K562 (cell line): ENCODE data around the gene ATP6V0A1. TPM values are rescaled to one million over a fixed set of nuclear protein-coding genes. Genes with fewer than 3 reads are reported as not detected.

Source experiments
- CBFA2T3 ChIP-seq: fragments of 450-650 bp; IDR thresholded peaks from 2 replicates; pipeline ENCODE4 v1.6.1; 2017
- CBX2 ChIP-seq: fragments of 200-600 bp; sonication (generic); IDR thresholded peaks from one replicate; pipeline ENCODE4 v1.6.1; 2012; ENCODE audit warnings: mild to moderate bottlenecking, low read length, inconsistent platforms; ENCODE audit not compliant: insufficient read depth, poor library complexity, severe bottlenecking
- CREBBP ChIP-seq: IDR thresholded peaks from one replicate; pipeline ENCODE4 v1.6.1; 2012; ENCODE audit warnings: low read depth, mild to moderate bottlenecking, control low read depth, inconsistent platforms, low read length
- CXXC5 ChIP-seq: fragments of 250-450 bp; sonication (Bioruptor Pico); IDR thresholded peaks from 2 replicates; pipeline ENCODE4 v1.8.0; 2022; ENCODE audit warnings: inconsistent platforms, mild to moderate bottlenecking, moderate library complexity
- GABPA ChIP-seq: fragments of 200-800 bp; sonication (Bioruptor generic); conservative IDR thresholded peaks from 2 replicates; pipeline ENCODE4 v1.6.1; 2016; ENCODE audit warnings: low read depth, missing genetic modification characterization, missing compliant biosample characterization
- GATAD2B ChIP-seq: fragments of 450-650 bp; IDR thresholded peaks from 2 replicates; pipeline ENCODE4 v1.6.1; 2017; ENCODE audit warnings: mild to moderate bottlenecking, borderline replicate concordance
- GTF2A2 ChIP-seq: IDR thresholded peaks from 2 replicates; pipeline ENCODE4 v1.6.1; 2016; ENCODE audit warnings: mild to moderate bottlenecking, missing genetic modification characterization, missing compliant biosample characterization
- KLF13 ChIP-seq: fragments of 450-650 bp; IDR thresholded peaks from 2 replicates; pipeline ENCODE4 v1.6.1; 2016; ENCODE audit warnings: missing genetic modification characterization, low read depth, mild to moderate bottlenecking, missing compliant biosample characterization, moderate library complexity, borderline replicate concordance
- MBD2 ChIP-seq: sonication (generic); IDR thresholded peaks from 2 replicates; pipeline ENCODE4 v1.6.1; 2016; ENCODE audit warnings: low read depth, borderline replicate concordance
- MCM5 ChIP-seq: fragments of 450-650 bp; IDR thresholded peaks from 2 replicates; pipeline ENCODE4 v1.6.1; 2016; ENCODE audit warnings: low read depth
- NFIC ChIP-seq: fragments of 450-650 bp; IDR thresholded peaks from 2 replicates; pipeline ENCODE4 v1.6.1; 2017; ENCODE audit warnings: mild to moderate bottlenecking, inconsistent platforms
- NR2C2 ChIP-seq, 2 experiments: fragments of 200-800 bp in 1 of 2; sonication (Bioruptor generic) in 1 of 2; sonication (generic) in 1 of 2; formaldehyde crosslinking in 1 of 2; IDR thresholded peaks; 2 replicates each; pipeline versions ENCODE4 v1.6.1 to v1.8.0; 2016 to 2022; ENCODE audit warnings: mild to moderate bottlenecking in 1 of 2, missing compliant biosample characterization in 1 of 2, missing genetic modification characterization in 1 of 2, missing genetic modification reagents in 1 of 2
- NUFIP1 ChIP-seq: fragments of 450-650 bp; IDR thresholded peaks from 2 replicates; pipeline ENCODE4 v1.6.1; 2018; ENCODE audit not compliant: partially characterized antibody
- PHF21A ChIP-seq: fragments of 450-650 bp; IDR thresholded peaks from 2 replicates; pipeline ENCODE4 v1.6.1; 2017; ENCODE audit warnings: low read depth, borderline replicate concordance
- POLR2G ChIP-seq: fragments of 200-400 bp; formaldehyde crosslinking; IDR thresholded peaks from 2 replicates; pipeline ENCODE4 v1.6.1; 2017; ENCODE audit warnings: low read depth, mild to moderate bottlenecking, antibody characterized with exemption, low read length, moderate library complexity
- SIRT6 ChIP-seq: IDR thresholded peaks from one replicate; pipeline ENCODE4 v1.6.1; 2012; ENCODE audit warnings: low read depth, mild to moderate bottlenecking, control low read depth, inconsistent platforms, low read length, moderate library complexity
- SRSF9 ChIP-seq: fragments of 200-400 bp; formaldehyde crosslinking; IDR thresholded peaks from 2 replicates; pipeline ENCODE4 v1.6.1; 2017; ENCODE audit warnings: low read depth, low read length, borderline replicate concordance
- TRIM24 ChIP-seq, 2 experiments: fragments of 450-650 bp; IDR thresholded peaks; 2 replicates each; pipeline ENCODE4 v1.6.1; 2016
- ZNF184 ChIP-seq: sonication (generic); formaldehyde crosslinking; IDR thresholded peaks from 2 replicates; pipeline ENCODE4 v1.5.0; 2020; ENCODE audit warnings: missing genetic modification reagents
- ZNF282 ChIP-seq: sonication (generic); formaldehyde crosslinking; IDR thresholded peaks from 2 replicates; pipeline ENCODE4 v1.8.1; 2023; ENCODE audit warnings: missing genetic modification reagents
- ZNF347 ChIP-seq: fragments of 450-650 bp; formaldehyde crosslinking; IDR thresholded peaks from 2 replicates; pipeline ENCODE4 v1.4.0; 2020; ENCODE audit warnings: low read depth, mild to moderate bottlenecking, moderate library complexity
- ZNF699 ChIP-seq: fragments of 250-450 bp; sonication (Bioruptor Pico); IDR thresholded peaks from 2 replicates; pipeline ENCODE4 v1.8.0; 2021; ENCODE audit warnings: mild to moderate bottlenecking, moderate library complexity; ENCODE audit not compliant: insufficient replicate concordance
- ZNF764 ChIP-seq: fragments of 250-450 bp; sonication (Bioruptor Pico); IDR thresholded peaks from 2 replicates; pipeline ENCODE4 v1.4.0; 2020; ENCODE audit warnings: low read depth, mild to moderate bottlenecking, moderate library complexity
- ZNF780A ChIP-seq: fragments of 250-450 bp; sonication (Bioruptor Pico); IDR thresholded peaks from 2 replicates; pipeline ENCODE4 v1.5.0; 2021; ENCODE audit warnings: mild to moderate bottlenecking
- ZSCAN32 ChIP-seq: fragments of 450-650 bp; formaldehyde crosslinking; IDR thresholded peaks from 2 replicates; pipeline ENCODE4 v1.4.0; 2020; ENCODE audit warnings: mild to moderate bottlenecking, moderate library complexity
- polyA plus RNA-seq, 8 experiments: library from polyadenylated mRNA; depleted of rRNA in 4 of 8; stranded (reverse) in 5 of 8; unstranded in 3 of 8; fragments of >200 nt; fragmentation: Nextera tagmentation in 2 of 8; fragmentation: Illumina TruSeq in 1 of 8; extraction: Ambion mirVana in 2 of 8; extraction: Trizol in 1 of 8; gene quantifications; 2 replicates each; pipeline versions ENCODE4 v1.2.1 to v1.2.3, GENCODE V29; 2011 to 2014; ENCODE audit warnings: inconsistent platforms in 1 of 8, missing spikeins in 1 of 8
- total RNA-seq, 7 experiments: library from RNA; depleted of rRNA in 6 of 7; stranded (reverse); fragments of >200 nt in 6 of 7; fragmentation: Illumina TruSeq in 2 of 7; extraction: Trizol in 2 of 7; gene quantifications; 2 replicates each; pipeline versions ENCODE4 v1.2.1 to v1.2.3, GENCODE V29; 2011 to 2021; ENCODE audit warnings: low replicate concordance in 1 of 7
- TF ChIP-seq, protein P1 (sequence below): fragments of 450-650 bp; formaldehyde crosslinking; IDR thresholded peaks from 2 replicates; pipeline ENCODE4 v1.4.0; 2022; ENCODE audit warnings: missing genetic modification characterization
- TF ChIP-seq, protein P2 (sequence below): fragments of 250-450 bp; sonication (Bioruptor Pico); IDR thresholded peaks from 2 replicates; pipeline ENCODE4 v1.5.0; 2020; ENCODE audit warnings: mild to moderate bottlenecking, borderline replicate concordance

ATP6V0A1 gene
- total and polyA plus RNA-seq, 9 of the 15 experiments (the other 6 are each of a cell fraction or from before 2014, with no cell fraction given): 11.8 to 158 (median 75.5) TPM

DNA sequence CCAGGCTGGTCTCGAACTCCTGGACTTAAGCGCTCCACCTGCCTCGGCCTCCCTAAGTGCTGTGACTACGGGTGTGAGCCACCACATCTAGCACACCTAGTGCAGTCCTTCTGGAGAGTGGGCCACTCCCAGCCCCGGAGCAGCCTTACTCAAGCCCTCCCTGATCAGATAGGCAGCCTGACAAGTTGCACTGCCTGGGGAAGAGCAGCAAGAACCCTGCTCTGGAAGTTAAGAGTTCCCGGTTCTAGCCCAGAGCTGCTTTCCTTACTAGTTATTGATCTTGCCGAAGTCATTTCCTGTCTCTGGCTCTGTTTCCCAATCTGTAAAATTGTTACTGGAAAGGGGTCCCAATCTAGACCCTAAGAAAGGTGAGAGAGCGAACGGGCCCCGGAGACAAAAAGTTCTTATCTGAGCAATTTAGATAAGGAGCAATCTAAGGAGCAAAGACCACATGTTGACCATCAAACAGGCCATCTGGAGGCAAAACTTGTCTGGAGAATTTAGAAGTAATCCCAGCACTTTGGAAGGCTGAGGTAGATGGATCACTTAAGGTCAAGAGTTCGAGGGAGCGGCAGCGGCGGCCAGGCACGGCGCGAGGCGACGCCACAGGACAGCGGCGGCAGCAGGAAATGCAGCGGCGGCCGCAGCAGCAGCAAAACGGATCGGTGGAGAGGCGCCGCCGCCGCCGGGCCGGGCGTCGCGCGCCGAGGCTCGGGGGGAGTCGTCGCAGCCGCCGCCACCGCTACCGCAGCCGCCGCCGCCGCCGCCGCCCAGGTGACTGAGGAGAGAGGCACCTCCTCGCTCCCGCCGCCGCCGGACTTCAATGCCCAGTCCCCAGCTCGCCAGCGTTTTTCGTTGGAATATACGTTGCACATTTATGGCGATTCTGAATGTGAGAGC is 73.0 kb downstream of the ATP6V0A1 start (continued):
- TF ChIP-seq NR2C2 (CRISPR knock-in tag; IDR thresholded peaks at IDR 0.05): no peak
- peak; percentile 83 for TF ChIP-seq NR2C2 (tag; IDR thresholded peaks at IDR 0.05)
- TF ChIP-seq ZNF764 (CRISPR knock-in tag): no peak
- peak; percentile 80 for TF ChIP-seq POLR2G
- TF ChIP-seq SRSF9: no peak
- peak; percentile 91 for TF ChIP-seq CXXC5 (CRISPR knock-in tag)
- no peak for TF ChIP-seq CREBBP
- no peak for TF ChIP-seq SIRT6
- no peak for TF ChIP-seq ZNF780A
- TF ChIP-seq, protein P1, sequence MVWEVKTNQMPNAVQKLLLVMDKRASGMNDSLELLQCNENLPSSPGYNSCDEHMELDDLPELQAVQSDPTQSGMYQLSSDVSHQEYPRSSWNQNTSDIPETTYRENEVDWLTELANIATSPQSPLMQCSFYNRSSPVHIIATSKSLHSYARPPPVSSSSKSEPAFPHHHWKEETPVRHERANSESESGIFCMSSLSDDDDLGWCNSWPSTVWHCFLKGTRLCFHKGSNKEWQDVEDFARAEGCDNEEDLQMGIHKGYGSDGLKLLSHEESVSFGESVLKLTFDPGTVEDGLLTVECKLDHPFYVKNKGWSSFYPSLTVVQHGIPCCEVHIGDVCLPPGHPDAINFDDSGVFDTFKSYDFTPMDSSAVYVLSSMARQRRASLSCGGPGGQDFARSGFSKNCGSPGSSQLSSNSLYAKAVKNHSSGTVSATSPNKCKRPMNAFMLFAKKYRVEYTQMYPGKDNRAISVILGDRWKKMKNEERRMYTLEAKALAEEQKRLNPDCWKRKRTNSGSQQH (CRISPR knock-in tag): no peak
- TF ChIP-seq, protein P2, sequence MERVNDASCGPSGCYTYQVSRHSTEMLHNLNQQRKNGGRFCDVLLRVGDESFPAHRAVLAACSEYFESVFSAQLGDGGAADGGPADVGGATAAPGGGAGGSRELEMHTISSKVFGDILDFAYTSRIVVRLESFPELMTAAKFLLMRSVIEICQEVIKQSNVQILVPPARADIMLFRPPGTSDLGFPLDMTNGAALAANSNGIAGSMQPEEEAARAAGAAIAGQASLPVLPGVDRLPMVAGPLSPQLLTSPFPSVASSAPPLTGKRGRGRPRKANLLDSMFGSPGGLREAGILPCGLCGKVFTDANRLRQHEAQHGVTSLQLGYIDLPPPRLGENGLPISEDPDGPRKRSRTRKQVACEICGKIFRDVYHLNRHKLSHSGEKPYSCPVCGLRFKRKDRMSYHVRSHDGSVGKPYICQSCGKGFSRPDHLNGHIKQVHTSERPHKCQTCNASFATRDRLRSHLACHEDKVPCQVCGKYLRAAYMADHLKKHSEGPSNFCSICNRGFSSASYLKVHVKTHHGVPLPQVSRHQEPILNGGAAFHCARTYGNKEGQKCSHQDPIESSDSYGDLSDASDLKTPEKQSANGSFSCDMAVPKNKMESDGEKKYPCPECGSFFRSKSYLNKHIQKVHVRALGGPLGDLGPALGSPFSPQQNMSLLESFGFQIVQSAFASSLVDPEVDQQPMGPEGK: no peak
- no peak for TF ChIP-seq NUFIP1
- TF ChIP-seq ZNF699 (CRISPR knock-in tag): no peak
- TF ChIP-seq KLF13 (tag): no peak
- no peak for TF ChIP-seq ZSCAN32 (CRISPR knock-in tag)
- no peak for TF ChIP-seq CBX2
- TF ChIP-seq GABPA (tag): no peak
- TF ChIP-seq ZNF184: no peak
- TF ChIP-seq ZNF347 (CRISPR knock-in tag): no peak
- TF ChIP-seq NFIC: no peak; the same call in 1 of the 2 replicates
- TF ChIP-seq PHF21A: no peak
- TF ChIP-seq CBFA2T3: peak; percentile 83
- no peak for TF ChIP-seq MBD2
- TF ChIP-seq ZNF282 (CRISPR knock-in tag): no peak
- TF ChIP-seq GATAD2B: peak; percentile 31
- TF ChIP-seq GTF2A2 (tag): no peak
- no peak for TF ChIP-seq TRIM24 (IDR thresholded peaks at IDR 0.05)
- no peak for TF ChIP-seq MCM5
